Activated CD4-positive, alpha-beta T cell treated with anti-CD3 and anti-CD28 coated beads, Interleukin-10, Interleukin-2, amounts not matched to agents 100 ng/mL and 50 ng/mL, durations not matched to agents 16 hours and 8 hours (primary cell): ENCODE measurements around the gene NEUROG2.

Experiments
- DNase-seq: peaks from one replicate; pipeline ENCODE4 v3.0.0-alpha.2; 2020

NEUROG2 gene

GRCh38 chr4:112473985-112474384 lies 42.0 kb downstream of the NEUROG2 start:
- DNase-seq: no peak

- DNase-seq: no peak
Observed at GRCh38 chr4:112472318-112472717, 43.7 kb downstream of the NEUROG2 start.
